Stimulated activated CD4-positive, alpha-beta T cell treated with anti-CD3 and anti-CD28 coated beads, TNF-alpha, amount 100 ng/mL, for 24 hours (primary cell): ENCODE data around the gene B3GALNT1.

Source experiments
- DNase-seq, 3 experiments: peaks; one replicate each; pipeline ENCODE4 v3.0.0-alpha.2; 2020; ENCODE audit warnings: low read depth in 3 of 3

Gene B3GALNT1

GRCh38 chr3:161081633-161082032 is 23.5 kb downstream of the B3GALNT1 start:
- no peak for DNase-seq

- DNase-seq, result no peak
Measured at GRCh38 chr3:161073181-161073580, 32.0 kb downstream of the B3GALNT1 start.

GRCh38 chr3:161072751-161073150 is 32.4 kb downstream of the B3GALNT1 start:
- DNase-seq, result no peak

- DNase-seq, result no peak
Measured at GRCh38 chr3:161072211-161072621, 32.9 kb downstream of the B3GALNT1 start.

GRCh38 chr3:161070980-161071663 is 34.0 kb downstream of the B3GALNT1 start:
- no peak for DNase-seq

- no peak for DNase-seq
Measured at GRCh38 chr3:161070252-161070930, 34.8 kb downstream of the B3GALNT1 start.

- DNase-seq, result no peak
Measured at GRCh38 chr3:161069511-161070251, 35.5 kb downstream of the B3GALNT1 start.

GRCh38 chr3:161067335-161067734 is 37.8 kb downstream of the B3GALNT1 start:
- DNase-seq, result no peak

GRCh38 chr3:161066930-161067329 is 38.2 kb downstream of the B3GALNT1 start:
- no peak for DNase-seq

GRCh38 chr3:161064413-161064812 is 40.7 kb downstream of the B3GALNT1 start:
- DNase-seq, result no peak

GRCh38 chr3:161054860-161055604 is 50.1 kb downstream of the B3GALNT1 start:
- no peak for DNase-seq

GRCh38 chr3:161051856-161052255 is 53.3 kb downstream of the B3GALNT1 start:
- no peak for DNase-seq

GRCh38 chr3:161050935-161051334 is 54.2 kb downstream of the B3GALNT1 start:
- no peak for DNase-seq

GRCh38 chr3:161049683-161050248 is 55.4 kb downstream of the B3GALNT1 start:
- DNase-seq, result no peak

GRCh38 chr3:161043336-161044035 is 61.7 kb downstream of the B3GALNT1 start:
- no peak for DNase-seq

GRCh38 chr3:161042023-161042501 is 63.1 kb downstream of the B3GALNT1 start:
- DNase-seq, result no peak

- DNase-seq, result no peak
Measured at GRCh38 chr3:161038725-161039124, 66.4 kb downstream of the B3GALNT1 start.

- DNase-seq, result no peak
Measured at GRCh38 chr3:161035711-161036110, 69.4 kb downstream of the B3GALNT1 start.

GRCh38 chr3:161034913-161035550 is 70.1 kb downstream of the B3GALNT1 start:
- DNase-seq, result peak in 1 of 3 experiments; percentile 2
